HG03066 (cell line): ENCODE results near the gene ALAD.
"Not testable (repeated sequence)": the region's sequence is repeated elsewhere in the genome, so short reads cannot be mapped to it uniquely, and the experiment has no call there.

Experiments used
- ATAC-seq: cut with Tn5 transposase; IDR thresholded peaks from one replicate; pipeline ENCODE4 v1.9.1; 2021; ENCODE audit warnings: low read depth; ENCODE audit not compliant: unreplicated experiment

The ALAD gene

GRCh38 chr9:113399646-113400200 is 1.4 kb downstream of the ALAD start:
- ATAC-seq, result no peak

- no peak for ATAC-seq
Observed at GRCh38 chr9:113398796-113399195, 2.3 kb downstream of the ALAD start.

GRCh38 chr9:113397203-113397631 is 3.9 kb downstream of the ALAD start:
- ATAC-seq, result no peak

- no peak for ATAC-seq
Observed at GRCh38 chr9:113395000-113395861, 5.9 kb downstream of the ALAD start.

GRCh38 chr9:113393281-113393680 is 7.8 kb downstream of the ALAD start:
- no peak for ATAC-seq

GRCh38 chr9:113391917-113392316 is 9.2 kb downstream of the ALAD start:
- no peak for ATAC-seq

- ATAC-seq, result no peak
Observed at GRCh38 chr9:113390192-113390960, 10.7 kb downstream of the ALAD start.

- ATAC-seq, result no peak
Observed at GRCh38 chr9:113389451-113389850, 11.6 kb downstream of the ALAD start.

- no peak for ATAC-seq
Observed at GRCh38 chr9:113388833-113389232, 12.3 kb downstream of the ALAD start.

GRCh38 chr9:113387560-113388230 is 13.4 kb downstream of the ALAD start:
- no peak for ATAC-seq

- no peak for ATAC-seq
Observed at GRCh38 chr9:113386571-113387393, 14.3 kb downstream of the ALAD start.

- no peak for ATAC-seq
Observed at GRCh38 chr9:113381909-113382411, 19.1 kb downstream of the ALAD start.

GRCh38 chr9:113381441-113381840 is 19.6 kb downstream of the ALAD start:
- ATAC-seq, result not testable (repeated sequence)

- ATAC-seq, result no peak
Observed at GRCh38 chr9:113380869-113381378, 20.2 kb downstream of the ALAD start.

GRCh38 chr9:113379829-113380210 is 21.3 kb downstream of the ALAD start:
- ATAC-seq, result not testable (repeated sequence)

- ATAC-seq, result not testable (repeated sequence)
Observed at GRCh38 chr9:113379094-113379828, 21.8 kb downstream of the ALAD start.

- peak; percentile 75 for ATAC-seq
Observed at GRCh38 chr9:113376634-113377567, 24.2 kb downstream of the ALAD start, which contains the start of gene HDHD3. HDHD3 (minus strand) TSS chr9:113376986; CDS start chr9:113374354, 2,632 bp downstream.
